Memory B cell (primary cell): ENCODE data around the gene DESI1.
"Not testable (repeated sequence)": the region's sequence is repeated elsewhere in the genome, so short reads cannot be mapped to it uniquely, and the experiment has no call there.

Source experiments
- ATAC-seq: fragments of 150-1000 bp; cut with Tn5 transposase; 2 replicates; pipeline ENCODE4 v1.10.0; 2021; ENCODE audit warnings: low read depth, mild to moderate bottlenecking, moderate library complexity
- DNase-seq, 2 donors: peaks; one replicate each; pipeline ENCODE4 v3.0.0; 2022; ENCODE audit warnings: low spot score in 2 of 2
- H3K27ac Mint-ChIP-seq: one replicate; pipeline ENCODE4 v1.8.0; 2022; ENCODE audit warnings: mild to moderate bottlenecking, moderate library complexity, mixed read lengths
- H3K27me3 Mint-ChIP-seq: one replicate; pipeline ENCODE4 v1.8.0; 2022; ENCODE audit warnings: mixed read lengths
- H3K36me3 Mint-ChIP-seq: one replicate; pipeline ENCODE4 v1.8.0; 2022; ENCODE audit warnings: mild to moderate bottlenecking, mixed read lengths
- H3K4me1 Mint-ChIP-seq: one replicate; pipeline ENCODE4 v1.8.0; 2022; ENCODE audit warnings: mixed read lengths
- H3K4me3 Mint-ChIP-seq: one replicate; pipeline ENCODE4 v1.8.0; 2022; ENCODE audit warnings: mild to moderate bottlenecking, moderate library complexity, mixed read lengths
- H3K9me3 Mint-ChIP-seq: one replicate; pipeline ENCODE4 v1.8.0; 2022; ENCODE audit warnings: mixed read lengths

DESI1 gene

GRCh38 chr22:41619979-41620588 lies 759 bp downstream of the DESI1 start:
- Mint-ChIP-seq H3K4me3 (peak overlapping the region; percentile 90), H3K9me3 (no peaks in the 10 kb centered on the region), H3K27ac (peak overlapping the region; percentile 96), H3K4me1 (peaks cover 30% of the 10 kb centered on the region), H3K36me3 (peaks cover 6% of the 10 kb centered on the region), H3K27me3 (no peaks in the 10 kb centered on the region)
- DNase-seq: peak; percentile 14 to 42
- peak; percentile 6 for ATAC-seq

GRCh38 chr22:41613456-41613855 lies 7.4 kb downstream of the DESI1 start:
- Mint-ChIP-seq H3K36me3 (peaks cover 6% of the 10 kb centered on the region), H3K9me3 (no peaks in the 10 kb centered on the region), H3K27me3 (no peaks in the 10 kb centered on the region), H3K27ac (no peak overlapping the region), H3K4me3 (no peak overlapping the region), H3K4me1 (peaks cover 4% of the 10 kb centered on the region)
- ATAC-seq (no peak), DNase-seq (no peak)

DNA sequence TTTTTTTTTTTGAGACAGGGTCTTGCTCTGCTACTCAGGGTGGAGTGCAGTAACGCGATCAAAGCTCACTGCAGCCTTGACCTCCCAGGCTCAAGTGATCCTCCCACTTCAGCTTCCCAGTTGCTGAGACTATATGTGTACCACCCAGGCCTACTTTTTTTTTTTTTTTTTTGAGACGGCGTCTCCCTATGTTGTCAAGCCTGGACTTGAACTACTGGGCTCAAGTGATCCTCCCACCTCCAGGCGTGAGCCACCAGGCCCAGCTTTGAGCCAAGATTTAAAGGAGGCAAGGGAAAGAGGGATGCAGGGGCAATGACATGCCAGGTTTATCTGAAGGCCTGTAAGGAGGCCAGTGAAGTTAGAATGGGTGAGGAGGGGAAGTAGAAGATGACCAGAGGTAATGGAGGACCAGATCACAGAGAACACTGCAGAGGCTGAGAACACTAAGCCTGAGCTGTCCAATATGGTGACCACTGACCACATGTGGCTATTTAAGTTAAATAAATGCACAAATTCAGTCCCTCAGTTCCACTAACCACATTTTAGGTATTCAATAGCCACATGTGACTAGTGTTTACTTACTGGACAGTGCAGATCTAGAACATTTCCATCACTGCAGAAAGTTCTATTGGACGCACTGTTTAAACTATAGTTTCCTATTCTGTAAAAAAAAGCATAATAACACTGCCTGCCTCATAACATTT lies 8.1 kb downstream of the DESI1 start:
- DNase-seq (no peak), ATAC-seq (no peak)
- Mint-ChIP-seq H3K27me3 (no peaks in the 10 kb centered on the region), H3K4me3 (no peak overlapping the region), H3K36me3 (peaks cover 7% of the 10 kb centered on the region), H3K4me1 (peaks cover under 1% of the 10 kb centered on the region), H3K27ac (no peak overlapping the region), H3K9me3 (no peaks in the 10 kb centered on the region)

GRCh38 chr22:41608386-41608785 lies 12.5 kb downstream of the DESI1 start:
- no peak for DNase-seq
- Mint-ChIP-seq H3K27ac (peak overlapping the region; percentile 78), H3K4me3 (no peak overlapping the region), H3K9me3 (no peaks in the 10 kb centered on the region), H3K27me3 (peaks cover 2% of the 10 kb centered on the region), H3K36me3 (peaks cover 28% of the 10 kb centered on the region), H3K4me1 (peaks cover 2% of the 10 kb centered on the region)
- no peak for ATAC-seq

DNA sequence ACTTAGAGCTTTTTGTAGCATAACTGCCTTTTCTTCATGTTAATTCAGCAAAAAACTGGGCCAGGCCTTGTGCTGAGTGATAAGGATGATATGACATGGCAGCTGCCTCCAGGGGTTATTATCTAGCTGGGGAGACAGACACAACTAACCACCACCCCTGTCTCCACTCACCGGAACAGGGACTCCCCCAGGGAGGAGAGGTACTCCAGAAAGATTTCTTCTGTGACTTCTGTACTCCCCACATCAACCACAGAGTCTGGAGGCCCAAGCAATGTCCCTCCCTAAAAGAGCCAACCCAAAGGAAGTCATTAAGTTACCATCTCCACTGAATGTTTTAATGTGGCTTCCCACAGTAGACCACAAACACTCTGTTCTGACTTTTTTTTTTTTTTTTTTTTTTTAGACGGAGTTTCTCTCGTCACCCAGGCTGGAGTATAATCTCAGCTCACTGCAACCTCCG lies 16.9 kb downstream of the DESI1 start:
- Mint-ChIP-seq H3K36me3 (peaks cover 39% of the 10 kb centered on the region), H3K27ac (no peak overlapping the region), H3K4me3 (no peak overlapping the region), H3K9me3 (no peaks in the 10 kb centered on the region), H3K4me1 (peaks cover 5% of the 10 kb centered on the region), H3K27me3 (peaks cover 2% of the 10 kb centered on the region)
- DNase-seq (no peak), ATAC-seq (peak; percentile 93)

- no peak overlapping the region for H3K27ac Mint-ChIP-seq
- peaks cover 2% of the 10 kb centered on the region for H3K27me3 Mint-ChIP-seq
- no peaks in the 10 kb centered on the region for H3K9me3 Mint-ChIP-seq
- no peak for ATAC-seq
- H3K4me1 Mint-ChIP-seq: peaks cover 5% of the 10 kb centered on the region
- DNase-seq: no peak
- H3K36me3 Mint-ChIP-seq: peaks cover 26% of the 10 kb centered on the region
- no peak overlapping the region for H3K4me3 Mint-ChIP-seq
These were observed 19.9 kb downstream of the DESI1 start for GRCh38 chr22:41600976-41601375.

- no peak overlapping the region for H3K27ac Mint-ChIP-seq
- no peak for ATAC-seq
- H3K9me3 Mint-ChIP-seq: no peaks in the 10 kb centered on the region
- H3K4me1 Mint-ChIP-seq: peaks cover 5% of the 10 kb centered on the region
- H3K27me3 Mint-ChIP-seq: no peaks in the 10 kb centered on the region
- peaks cover 15% of the 10 kb centered on the region for H3K36me3 Mint-ChIP-seq
- DNase-seq: no peak
- no peak overlapping the region for H3K4me3 Mint-ChIP-seq
These were observed 21.8 kb downstream of the DESI1 start for GRCh38 chr22:41598891-41599635.

DNA sequence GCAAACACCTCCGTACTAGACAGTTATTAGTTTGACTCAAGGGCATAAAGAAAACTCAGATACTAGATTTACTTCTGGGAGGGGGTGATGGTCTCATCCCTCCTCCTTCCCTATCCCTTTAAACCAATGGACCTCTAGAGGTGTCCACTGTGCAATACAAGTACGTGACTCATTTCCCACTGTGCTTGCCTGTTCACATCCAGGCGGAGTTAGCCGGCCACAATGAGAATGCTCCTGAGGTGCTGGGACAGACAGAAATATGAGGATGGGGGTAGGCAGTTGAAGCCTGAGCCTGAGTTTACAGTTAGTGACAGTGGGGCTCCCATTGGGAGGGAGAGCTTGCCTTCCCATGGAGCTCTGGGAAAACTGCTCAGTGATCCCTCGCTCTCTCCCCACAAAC lies 22.8 kb downstream of the DESI1 start:
- peaks cover 3% of the 10 kb centered on the region for H3K4me1 Mint-ChIP-seq
- no peaks in the 10 kb centered on the region for H3K9me3 Mint-ChIP-seq
- no peak overlapping the region for H3K27ac Mint-ChIP-seq
- no peak overlapping the region for H3K4me3 Mint-ChIP-seq
- ATAC-seq: no peak
- H3K27me3 Mint-ChIP-seq: no peaks in the 10 kb centered on the region
- H3K36me3 Mint-ChIP-seq: peaks cover 14% of the 10 kb centered on the region
- no peak for DNase-seq

GRCh38 chr22:41597635-41597953 lies 23.2 kb downstream of the DESI1 start:
- H3K4me3 Mint-ChIP-seq: no peak overlapping the region
- no peaks in the 10 kb centered on the region for H3K4me1 Mint-ChIP-seq
- peaks cover 9% of the 10 kb centered on the region for H3K36me3 Mint-ChIP-seq
- H3K9me3 Mint-ChIP-seq: no peaks in the 10 kb centered on the region
- no peaks in the 10 kb centered on the region for H3K27me3 Mint-ChIP-seq
- ATAC-seq: no peak
- no peak overlapping the region for H3K27ac Mint-ChIP-seq
- no peak for DNase-seq

DNA sequence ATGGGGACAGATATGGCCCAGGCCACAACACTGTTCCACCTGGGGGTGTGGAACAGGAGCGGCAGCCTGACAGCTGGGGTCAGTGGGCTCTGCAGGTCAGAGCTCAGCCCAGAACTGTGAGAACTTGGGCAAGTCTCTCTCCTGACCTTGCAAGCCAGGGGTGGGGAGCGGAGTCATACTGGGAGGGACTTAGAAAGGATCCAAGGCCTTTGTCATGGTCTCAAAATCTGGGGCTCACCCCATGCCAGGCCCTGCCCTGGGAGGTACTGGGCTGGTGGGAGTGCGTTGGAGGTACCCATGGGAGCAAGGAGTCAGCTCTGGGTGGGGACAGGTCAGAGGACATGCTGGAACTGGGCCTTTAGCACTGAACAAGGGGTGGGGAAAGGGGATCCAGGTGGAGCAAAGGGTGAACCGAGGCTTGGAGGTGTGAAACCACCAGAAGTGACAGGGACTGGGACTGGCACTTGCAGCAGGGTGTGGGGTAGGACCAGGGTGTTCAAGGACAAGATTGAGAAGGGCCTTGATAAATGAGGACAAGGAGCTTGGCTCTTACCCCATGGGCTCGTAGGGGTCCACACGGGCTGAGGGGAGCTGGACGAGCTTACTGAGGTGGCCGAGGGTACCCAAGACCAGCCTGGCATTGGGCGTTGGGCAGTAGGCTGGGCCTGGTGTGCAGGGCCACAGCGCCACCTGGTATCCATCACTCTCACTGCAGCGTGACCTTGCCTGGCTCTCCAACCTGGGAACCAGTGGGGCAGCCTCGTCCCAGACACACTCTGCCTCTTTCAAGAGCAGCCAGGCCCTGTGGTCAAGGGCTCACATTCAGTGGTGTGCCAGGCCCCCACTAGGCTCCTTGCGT lies 23.8 kb downstream of the DESI1 start:
- ATAC-seq (peak; percentile 60), DNase-seq (peak in 1 of 2 donors; percentile 14)
- H3K36me3 Mint-ChIP-seq: peaks cover 6% of the 10 kb centered on the region
- H3K9me3 Mint-ChIP-seq: no peaks in the 10 kb centered on the region
- H3K4me1 Mint-ChIP-seq: no peaks in the 10 kb centered on the region
- no peaks in the 10 kb centered on the region for H3K27me3 Mint-ChIP-seq
- H3K27ac Mint-ChIP-seq: no peak overlapping the region
- no peak overlapping the region for H3K4me3 Mint-ChIP-seq

DNA sequence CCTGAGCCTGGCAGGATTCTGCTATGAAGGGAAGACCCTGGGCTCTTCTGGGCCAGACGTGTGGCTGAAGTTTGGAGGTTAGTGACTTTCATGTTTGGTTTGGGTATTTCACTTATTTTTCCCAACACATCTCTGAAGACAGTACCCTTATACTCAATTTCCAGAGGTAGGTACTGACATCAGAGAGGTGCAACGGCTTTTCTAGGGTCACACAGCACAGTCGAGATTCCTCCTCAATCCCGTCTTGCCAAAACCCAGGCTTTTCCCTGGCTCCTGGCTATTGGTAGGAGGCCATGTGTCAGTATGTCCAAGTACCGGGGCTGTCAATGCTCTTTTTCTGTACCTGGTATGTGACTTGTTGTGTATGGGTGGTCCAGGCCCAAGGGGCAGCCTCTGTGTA lies 25.1 kb downstream of the DESI1 start:
- ATAC-seq (no peak), DNase-seq (no peak)
- Mint-ChIP-seq H3K36me3 (no peaks in the 10 kb centered on the region), H3K4me1 (no peaks in the 10 kb centered on the region), H3K27ac (no peak overlapping the region), H3K4me3 (no peak overlapping the region), H3K9me3 (no peaks in the 10 kb centered on the region), H3K27me3 (no peaks in the 10 kb centered on the region)

- not testable (repeated sequence) for DNase-seq, ATAC-seq, H3K4me1 Mint-ChIP-seq, H3K9me3 Mint-ChIP-seq, H3K27me3 Mint-ChIP-seq, H3K4me3 Mint-ChIP-seq, H3K27ac Mint-ChIP-seq, H3K36me3 Mint-ChIP-seq
These were observed 27.4 kb downstream of the DESI1 start for GRCh38 chr22:41593336-41593960.

GRCh38 chr22:41589391-41590241 lies 31.2 kb downstream of the DESI1 start, which contains the start of gene PMM1:
PMM1 (minus strand) TSS chr22:41589840; CDS start chr22:41589805, 35 bp downstream.
- H3K4me1 Mint-ChIP-seq: no peaks in the 10 kb centered on the region
- peak within 1 kb of the TSS; percentile 58 for H3K27ac Mint-ChIP-seq
- peak; percentile 95 to 99 for DNase-seq
- peak; percentile 94 for ATAC-seq
- no peaks in the 10 kb centered on the region for H3K9me3 Mint-ChIP-seq
- H3K4me3 Mint-ChIP-seq: peak within 1 kb of the TSS; percentile 95
- peaks cover 4% of the 10 kb centered on the region for H3K36me3 Mint-ChIP-seq
- H3K27me3 Mint-ChIP-seq: no peaks in the 10 kb centered on the region
